Measurements from ENCODE around the gene HSFX4.
"Not testable (repeated sequence)": the region's sequence is repeated elsewhere in the genome, so short reads cannot be mapped to it uniquely, and the experiment has no call there.

Gene HSFX4

DNA sequence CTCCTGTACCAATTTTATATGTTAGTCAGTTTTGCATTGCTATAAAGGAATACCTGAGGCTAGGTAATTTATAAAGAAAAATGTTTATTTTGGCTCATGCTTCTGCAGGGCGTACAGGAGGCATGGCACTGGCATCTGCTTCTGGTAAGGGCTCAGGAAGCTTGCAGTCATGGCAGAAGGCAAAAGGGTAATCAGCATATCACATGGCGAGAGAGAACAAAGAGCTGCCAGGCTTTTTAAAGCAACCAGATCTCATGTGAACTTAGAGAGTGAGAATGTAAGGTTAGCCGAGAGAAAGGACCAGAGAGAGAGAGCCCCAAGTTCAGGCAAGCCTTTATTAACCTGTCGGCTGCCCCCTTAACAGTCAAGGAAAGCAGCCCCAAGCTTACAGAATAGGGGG is 5.5 kb upstream of the HSFX4 start:
- not testable (repeated sequence) for H3K4me3 ChIP-seq (ENCODE audit: extremely low read depth, insufficient read depth, low read length, poor library complexity, severe bottlenecking); H3K36me3 ChIP-seq (ENCODE audit: control insufficient read depth, insufficient read depth, low read length); H3K4me1 ChIP-seq (ENCODE audit: control insufficient read depth, insufficient read depth, low read length, poor library complexity, severe bottlenecking); H3K27ac ChIP-seq (ENCODE audit: low read depth, low read length, severe bottlenecking); H3K9me3 ChIP-seq (ENCODE audit: control insufficient read depth, low read length)
- no CpG with 5 or more reads among the region's 4 CpGs for WGBS, 2 experiments (ENCODE audit: insufficient coverage in 2 of 2)

DNA sequence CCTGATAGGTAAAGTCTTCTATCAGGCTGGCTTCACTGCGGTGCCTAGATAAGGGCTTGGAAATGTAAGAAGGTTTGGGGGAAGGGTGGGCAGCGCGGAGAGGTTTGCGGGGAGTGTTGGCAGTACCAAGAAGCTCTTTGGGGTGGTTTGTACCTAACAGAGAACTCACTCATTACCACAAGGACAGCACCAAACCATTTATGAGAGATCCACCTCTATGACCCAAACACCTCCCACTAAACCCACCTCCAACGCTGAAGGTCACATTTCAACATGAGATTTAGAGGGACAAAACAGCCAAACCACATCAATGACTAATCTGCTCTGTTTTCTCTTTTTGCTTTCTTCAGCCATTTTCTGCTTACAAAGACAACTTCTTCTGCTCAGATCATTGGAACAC is 4.9 kb upstream of the HSFX4 start:
- H3K36me3 ChIP-seq (ENCODE audit: control insufficient read depth, insufficient read depth, low read length); H3K4me1 ChIP-seq (ENCODE audit: control insufficient read depth, insufficient read depth, low read length, poor library complexity, severe bottlenecking); H3K9me3 ChIP-seq (ENCODE audit: control insufficient read depth, low read length); H3K27ac ChIP-seq (ENCODE audit: low read depth, low read length, severe bottlenecking); H3K4me3 ChIP-seq (ENCODE audit: extremely low read depth, insufficient read depth, low read length, poor library complexity, severe bottlenecking): not testable (repeated sequence)
- WGBS, 2 experiments (ENCODE audit: insufficient coverage in 2 of 2): no CpG with 5 or more reads among the region's 5 CpGs

GRCh38 chrX:149927245-149927963 is 2.0 kb upstream of the HSFX4 start:
- not testable (repeated sequence) for H3K36me3 ChIP-seq (ENCODE audit: control insufficient read depth, insufficient read depth, low read length); H3K9me3 ChIP-seq (ENCODE audit: control insufficient read depth, low read length); H3K4me3 ChIP-seq (ENCODE audit: extremely low read depth, insufficient read depth, low read length, poor library complexity, severe bottlenecking); H3K27ac ChIP-seq (ENCODE audit: low read depth, low read length, severe bottlenecking); H3K4me1 ChIP-seq (ENCODE audit: control insufficient read depth, insufficient read depth, low read length, poor library complexity, severe bottlenecking)
- no CpG with 5 or more reads among the region's 8 CpGs for WGBS, 2 experiments (ENCODE audit: insufficient coverage in 2 of 2)

DNA sequence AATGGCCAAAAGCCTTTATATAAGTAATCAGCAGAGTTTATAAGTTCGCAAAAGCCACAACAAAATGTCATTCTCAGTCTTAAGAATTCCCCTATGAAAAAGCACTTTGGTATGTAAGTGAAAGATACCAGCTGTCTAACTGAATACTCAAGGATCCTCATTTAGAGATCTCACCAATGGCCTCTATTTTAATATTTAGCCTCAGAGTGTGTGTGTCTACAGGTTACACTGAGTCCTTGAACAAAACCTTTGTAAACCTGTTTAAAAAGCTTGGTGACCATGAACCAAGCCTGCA is 1.5 kb upstream of the HSFX4 start:
- no CpG with 5 or more reads among the region's 1 CpG for WGBS, 2 experiments (ENCODE audit: insufficient coverage in 2 of 2)
- not testable (repeated sequence) for H3K9me3 ChIP-seq (ENCODE audit: control insufficient read depth, low read length); H3K4me3 ChIP-seq (ENCODE audit: extremely low read depth, insufficient read depth, low read length, poor library complexity, severe bottlenecking); H3K27ac ChIP-seq (ENCODE audit: low read depth, low read length, severe bottlenecking); H3K4me1 ChIP-seq (ENCODE audit: control insufficient read depth, insufficient read depth, low read length, poor library complexity, severe bottlenecking); H3K36me3 ChIP-seq (ENCODE audit: control insufficient read depth, insufficient read depth, low read length)

GRCh38 chrX:149928635-149929034 is 738 bp upstream of the HSFX4 start:
- not testable (repeated sequence) for H3K9me3 ChIP-seq (ENCODE audit: control insufficient read depth, low read length); H3K4me3 ChIP-seq (ENCODE audit: extremely low read depth, insufficient read depth, low read length, poor library complexity, severe bottlenecking); H3K4me1 ChIP-seq (ENCODE audit: control insufficient read depth, insufficient read depth, low read length, poor library complexity, severe bottlenecking); H3K36me3 ChIP-seq (ENCODE audit: control insufficient read depth, insufficient read depth, low read length); H3K27ac ChIP-seq (ENCODE audit: low read depth, low read length, severe bottlenecking)
- no CpG with 5 or more reads among the region's 1 CpG for WGBS, 2 experiments (ENCODE audit: insufficient coverage in 2 of 2)

DNA sequence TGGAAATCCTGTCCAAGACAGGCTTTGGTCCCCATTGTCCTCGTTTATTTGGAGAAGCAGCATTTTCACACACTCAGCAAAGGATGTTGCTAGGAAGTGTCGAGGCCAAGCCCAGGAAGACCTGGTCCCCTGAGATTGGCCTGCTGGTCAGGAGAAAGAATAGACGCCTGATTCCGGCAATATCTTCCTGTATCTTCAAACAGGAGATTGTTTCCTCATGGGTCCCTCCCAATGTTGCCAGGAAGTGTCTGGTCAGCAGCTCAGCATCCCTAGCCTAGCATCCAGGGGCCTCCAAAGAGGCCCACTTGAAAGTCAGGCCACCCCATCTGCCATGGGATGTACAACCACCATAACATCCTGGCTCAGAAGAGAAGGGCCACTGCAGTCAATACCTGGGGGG is 2.0 kb downstream of the HSFX4 start:
- H3K27ac ChIP-seq (ENCODE audit: low read depth, low read length, severe bottlenecking); H3K9me3 ChIP-seq (ENCODE audit: control insufficient read depth, low read length); H3K4me3 ChIP-seq (ENCODE audit: extremely low read depth, insufficient read depth, low read length, poor library complexity, severe bottlenecking); H3K4me1 ChIP-seq (ENCODE audit: control insufficient read depth, insufficient read depth, low read length, poor library complexity, severe bottlenecking); H3K36me3 ChIP-seq (ENCODE audit: control insufficient read depth, insufficient read depth, low read length): not testable (repeated sequence)
- no CpG with 5 or more reads among the region's 4 CpGs for WGBS, 2 experiments (ENCODE audit: insufficient coverage in 2 of 2)

DNA sequence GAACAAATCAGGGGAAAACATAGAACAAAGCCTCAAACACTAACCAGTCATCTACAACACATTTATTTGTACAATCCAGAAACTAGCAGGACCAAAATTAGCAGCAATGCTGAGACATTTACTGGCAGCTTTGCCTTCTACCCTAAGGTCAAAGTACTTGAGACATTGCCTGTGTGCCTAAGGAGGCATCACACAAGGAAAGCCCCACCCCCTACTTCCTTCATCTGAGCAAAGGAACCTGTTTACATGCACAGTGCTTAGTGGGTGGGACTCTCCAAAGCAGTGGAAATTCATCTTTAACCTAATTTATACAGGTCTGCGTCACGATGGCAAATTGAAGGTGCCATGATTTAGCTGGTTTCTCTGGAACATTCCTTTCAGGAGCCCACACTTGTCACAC is 2.8 kb downstream of the HSFX4 start:
- WGBS, 2 experiments (ENCODE audit: insufficient coverage in 2 of 2): no CpG with 5 or more reads among the region's 2 CpGs
- not testable (repeated sequence) for H3K36me3 ChIP-seq (ENCODE audit: control insufficient read depth, insufficient read depth, low read length); H3K27ac ChIP-seq (ENCODE audit: low read depth, low read length, severe bottlenecking)

GRCh38 chrX:149932970-149933369 is 3.6 kb downstream of the HSFX4 start:
- H3K4me3 ChIP-seq (ENCODE audit: extremely low read depth, insufficient read depth, low read length, poor library complexity, severe bottlenecking); H3K9me3 ChIP-seq (ENCODE audit: control insufficient read depth, low read length); H3K27ac ChIP-seq (ENCODE audit: low read depth, low read length, severe bottlenecking); H3K36me3 ChIP-seq (ENCODE audit: control insufficient read depth, insufficient read depth, low read length); H3K4me1 ChIP-seq (ENCODE audit: control insufficient read depth, insufficient read depth, low read length, poor library complexity, severe bottlenecking): not testable (repeated sequence)
- no CpG with 5 or more reads among the region's 5 CpGs for WGBS, 2 experiments (ENCODE audit: insufficient coverage in 2 of 2)

More for the DNA sequence above, 2.8 kb downstream of the HSFX4 start:
- H3K4me3 ChIP-seq (ENCODE audit: extremely low read depth, insufficient read depth, low read length, poor library complexity, severe bottlenecking); H3K9me3 ChIP-seq (ENCODE audit: control insufficient read depth, low read length); H3K4me1 ChIP-seq (ENCODE audit: control insufficient read depth, insufficient read depth, low read length, poor library complexity, severe bottlenecking): not testable (repeated sequence)

GRCh38 chrX:149933547-149933946 is 4.2 kb downstream of the HSFX4 start:
- WGBS, 2 experiments (ENCODE audit: insufficient coverage in 2 of 2): 88% methylated on average over 4 of the region's 21 CpGs; no CpG with 5 or more reads in 1 of the 2 experiments
- not testable (repeated sequence) for H3K27ac ChIP-seq (ENCODE audit: low read depth, low read length, severe bottlenecking); H3K36me3 ChIP-seq (ENCODE audit: control insufficient read depth, insufficient read depth, low read length); H3K4me3 ChIP-seq (ENCODE audit: extremely low read depth, insufficient read depth, low read length, poor library complexity, severe bottlenecking); H3K4me1 ChIP-seq (ENCODE audit: control insufficient read depth, insufficient read depth, low read length, poor library complexity, severe bottlenecking); H3K9me3 ChIP-seq (ENCODE audit: control insufficient read depth, low read length)

DNA sequence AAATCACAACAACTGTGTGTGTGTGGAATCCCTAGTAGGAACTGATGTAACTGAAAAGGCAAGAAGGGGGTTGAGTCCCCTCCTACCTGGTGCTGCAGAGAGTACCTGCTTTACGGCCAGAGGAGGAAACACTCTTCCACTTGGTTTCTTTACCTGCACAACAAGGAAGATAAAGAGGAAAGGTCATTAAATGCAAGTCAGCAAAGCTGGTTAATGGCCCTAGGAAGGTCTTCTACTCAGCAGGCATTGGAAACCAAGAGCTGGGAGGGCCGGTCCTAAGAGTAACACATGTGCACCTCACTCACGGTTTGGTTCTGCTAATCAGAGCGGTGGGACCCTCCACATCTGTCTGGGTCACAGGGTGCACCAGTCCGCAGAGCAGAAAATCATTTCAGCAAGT is 8.0 kb downstream of the HSFX4 start:
- peak overlapping the region; percentile 97 for H3K27ac ChIP-seq (ENCODE audit: low read depth, low read length, severe bottlenecking)
- H3K4me1 ChIP-seq (ENCODE audit: control insufficient read depth, insufficient read depth, low read length, poor library complexity, severe bottlenecking); H3K9me3 ChIP-seq (ENCODE audit: control insufficient read depth, low read length); H3K36me3 ChIP-seq (ENCODE audit: control insufficient read depth, insufficient read depth, low read length): not testable (repeated sequence)
- H3K4me3 ChIP-seq (ENCODE audit: extremely low read depth, insufficient read depth, low read length, poor library complexity, severe bottlenecking): peak overlapping the region; percentile 62
- 43 to 74% methylated on average over 3 to 4 of the region's 5 CpGs for WGBS, 2 experiments (ENCODE audit: insufficient coverage in 2 of 2)

DNA sequence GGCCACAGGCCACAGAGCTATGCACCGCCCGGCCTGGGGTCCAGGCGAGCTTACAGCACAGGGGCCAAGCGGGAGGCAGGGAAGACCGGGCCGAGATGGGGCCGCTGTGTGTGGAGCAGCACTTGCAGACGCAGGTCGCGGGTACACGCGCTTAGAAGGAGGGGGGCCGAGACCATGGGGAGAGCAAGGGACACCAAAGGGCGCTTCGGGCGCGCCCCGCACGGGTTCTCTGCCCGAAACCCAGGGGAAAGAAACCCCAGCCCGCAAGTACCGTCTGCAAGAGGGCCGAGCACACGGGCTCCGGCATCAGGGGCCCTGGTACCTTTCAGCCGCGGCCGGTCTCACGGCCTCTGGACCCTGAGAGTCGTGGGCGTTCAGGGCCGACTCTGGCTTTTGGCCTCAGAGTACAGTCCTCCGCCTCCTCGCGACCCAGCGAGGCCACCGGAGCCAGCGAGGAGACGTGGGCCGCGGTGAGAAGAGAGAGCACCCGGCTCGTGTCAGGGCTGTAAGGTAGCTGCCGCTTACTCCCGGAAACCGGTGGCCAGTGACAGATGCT is 8.6 kb downstream of the HSFX4 start:
- peak overlapping the region; percentile 62 for H3K4me3 ChIP-seq (ENCODE audit: extremely low read depth, insufficient read depth, low read length, poor library complexity, severe bottlenecking)
- H3K9me3 ChIP-seq (ENCODE audit: control insufficient read depth, low read length): no peaks in the 10 kb centered on the region
- peak overlapping the region; percentile 97 for H3K27ac ChIP-seq (ENCODE audit: low read depth, low read length, severe bottlenecking)
- no peaks in the 10 kb centered on the region for H3K36me3 ChIP-seq (ENCODE audit: control insufficient read depth, insufficient read depth, low read length)
- 1% methylated on average over 20 to 28 of the region's 46 CpGs for WGBS, 2 experiments (ENCODE audit: insufficient coverage in 2 of 2)
- no peaks in the 10 kb centered on the region for H3K4me1 ChIP-seq (ENCODE audit: control insufficient read depth, insufficient read depth, low read length, poor library complexity, severe bottlenecking)

Measured in mesodermal cell (in vitro differentiated cells).